Left renal cortex interstitium (tissue), 4 donors: ENCODE data around the gene GJC1. TPM values are rescaled to one million over a fixed set of nuclear protein-coding genes. Genes with fewer than 3 reads are reported as not detected.

ENCODE experiments used
- DNase-seq, 4 donors: peaks; one replicate each; pipeline ENCODE4 v3.0.0-alpha.2; 2013; ENCODE audit warnings: low read depth in 4 of 4, low spot score in 2 of 4, missing footprints in 1 of 4
- polyA plus RNA-seq, 4 donors: library from polyadenylated mRNA; unstranded; fragments of 120-200 nt; gene quantifications; one replicate each; pipeline ENCODE4 v1.2.1, GENCODE V29; 2013; ENCODE audit not compliant: insufficient read length in 4 of 4

Gene GJC1
- polyA plus RNA-seq, 4 donors, result 21.4 to 27.1 (median 23.8) TPM

- DNase-seq, result no peak
Observed at GRCh38 chr17:44804302-44805089, 25.6 kb downstream of the GJC1 start.

- no peak for DNase-seq
Observed at GRCh38 chr17:44801880-44802279, 28.2 kb downstream of the GJC1 start.

GRCh38 chr17:44798356-44798755 lies 31.7 kb downstream of the GJC1 start:
- DNase-seq, result no peak

GRCh38 chr17:44797802-44798201 lies 32.3 kb downstream of the GJC1 start:
- no peak for DNase-seq

DNA sequence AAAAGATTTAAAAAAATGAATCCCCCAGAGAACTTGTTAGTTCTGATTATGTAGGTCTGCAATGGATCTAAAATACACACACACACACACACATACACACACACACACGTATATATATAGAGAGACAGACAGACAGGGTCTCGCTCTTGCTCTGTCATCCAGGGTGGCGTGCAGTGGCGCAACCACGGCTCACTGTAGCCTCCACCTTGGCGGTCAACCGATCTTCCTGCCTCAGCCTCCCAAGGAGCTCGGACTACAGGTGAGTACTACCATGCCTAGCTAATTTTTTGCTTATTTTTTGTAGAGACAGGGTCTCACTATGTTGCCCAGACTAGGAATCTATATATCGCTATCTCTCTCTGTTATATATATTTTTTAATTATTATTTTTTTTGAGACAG lies 33.4 kb downstream of the GJC1 start:
- DNase-seq, result no peak

DNA sequence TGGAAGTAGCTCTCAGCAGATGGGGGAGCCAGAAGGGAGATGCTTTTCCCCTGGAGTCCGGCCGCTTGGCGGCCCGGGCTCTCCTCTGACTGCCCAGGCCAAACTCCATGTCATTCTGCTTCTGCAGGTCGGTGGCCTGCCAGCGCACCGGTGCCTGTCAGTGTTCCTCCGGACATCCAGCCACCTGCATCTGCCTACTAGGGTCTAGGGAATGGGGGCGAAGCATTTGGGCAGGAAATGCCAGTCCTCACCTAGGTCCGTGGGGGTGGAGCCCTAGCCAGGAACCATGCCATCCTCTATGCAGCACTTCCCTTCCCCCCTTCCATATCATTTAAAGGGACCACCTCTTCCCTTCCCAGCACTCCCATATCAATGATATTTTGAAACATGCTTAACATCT lies 34.2 kb downstream of the GJC1 start:
- DNase-seq, result no peak

DNA sequence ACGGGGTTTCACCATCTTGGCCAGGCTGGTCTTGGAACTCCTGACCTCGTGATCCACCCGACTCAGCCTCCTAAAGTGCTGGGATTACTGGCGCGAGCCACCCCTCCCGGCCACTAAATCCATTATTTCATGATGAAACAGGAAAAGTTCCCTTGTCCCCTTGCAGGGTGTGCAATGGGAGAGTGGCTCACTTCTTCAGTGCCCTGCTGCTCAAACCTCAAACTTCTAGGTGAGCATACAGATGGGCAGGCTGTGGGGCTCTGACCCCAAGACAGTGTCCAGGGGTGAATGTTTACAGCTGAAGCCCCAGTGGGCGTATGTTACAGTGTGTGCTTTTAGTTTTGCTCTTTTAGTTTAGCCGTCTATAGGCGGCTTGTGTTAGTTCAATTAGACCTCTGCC lies 34.7 kb downstream of the GJC1 start:
- no peak for DNase-seq

GRCh38 chr17:44794851-44795413 lies 35.2 kb downstream of the GJC1 start:
- no peak for DNase-seq

- no peak for DNase-seq
Observed at GRCh38 chr17:44793885-44794842, 35.9 kb downstream of the GJC1 start.

GRCh38 chr17:44792276-44792675 lies 37.8 kb downstream of the GJC1 start:
- no peak for DNase-seq

DNA sequence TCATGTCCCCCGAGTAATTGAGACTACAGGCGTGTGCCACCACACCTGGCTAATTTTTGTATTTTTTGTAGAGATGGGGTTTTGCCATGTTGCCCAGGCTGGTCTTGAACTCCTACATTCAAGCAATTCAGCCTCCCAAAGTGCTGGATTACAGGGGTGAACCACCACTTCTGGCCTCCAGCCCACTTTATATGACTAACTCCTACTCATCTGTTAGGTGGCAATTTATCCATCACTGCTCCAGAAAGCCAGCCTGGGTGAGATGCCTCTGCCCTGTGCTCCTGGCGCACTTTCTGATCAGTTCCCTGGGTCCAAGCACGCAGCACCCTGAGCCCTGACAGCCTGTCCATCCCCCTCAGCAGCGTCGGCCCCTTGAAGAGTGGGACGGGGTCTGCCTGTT lies 41.9 kb downstream of the GJC1 start:
- no peak for DNase-seq

GRCh38 chr17:44787271-44787940 lies 42.7 kb downstream of the GJC1 start:
- no peak for DNase-seq

DNA sequence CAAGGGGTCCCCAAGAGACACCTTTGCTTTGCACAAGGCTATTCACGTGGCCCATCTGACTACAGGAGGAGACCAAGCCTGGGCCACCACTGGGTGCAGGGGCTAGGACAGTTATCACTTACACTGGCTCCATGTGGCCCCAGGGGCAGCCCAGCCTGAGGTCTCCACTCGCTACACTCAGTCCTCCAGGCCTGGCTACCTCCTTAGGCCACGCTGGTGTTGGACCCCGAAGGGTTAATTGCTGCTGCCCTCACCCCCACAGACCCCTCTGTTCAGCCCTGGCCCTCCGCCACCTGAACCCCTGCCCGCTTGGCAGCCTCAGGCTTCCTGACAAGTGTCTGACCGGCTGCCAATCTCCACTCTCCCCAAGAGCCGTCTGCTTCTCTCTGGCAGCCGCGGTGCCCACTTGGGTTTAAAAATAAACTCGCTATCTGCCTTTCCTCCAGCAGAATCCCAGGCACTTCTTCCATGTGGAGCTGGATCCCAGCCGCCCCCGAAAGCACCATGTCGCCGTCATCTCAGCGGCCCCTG lies 43.5 kb downstream of the GJC1 start:
- DNase-seq, result no peak

GRCh38 chr17:44785921-44786320 lies 44.2 kb downstream of the GJC1 start:
- DNase-seq, result no peak

GRCh38 chr17:44782326-44782850 lies 47.7 kb downstream of the GJC1 start:
- DNase-seq, result no peak

DNA sequence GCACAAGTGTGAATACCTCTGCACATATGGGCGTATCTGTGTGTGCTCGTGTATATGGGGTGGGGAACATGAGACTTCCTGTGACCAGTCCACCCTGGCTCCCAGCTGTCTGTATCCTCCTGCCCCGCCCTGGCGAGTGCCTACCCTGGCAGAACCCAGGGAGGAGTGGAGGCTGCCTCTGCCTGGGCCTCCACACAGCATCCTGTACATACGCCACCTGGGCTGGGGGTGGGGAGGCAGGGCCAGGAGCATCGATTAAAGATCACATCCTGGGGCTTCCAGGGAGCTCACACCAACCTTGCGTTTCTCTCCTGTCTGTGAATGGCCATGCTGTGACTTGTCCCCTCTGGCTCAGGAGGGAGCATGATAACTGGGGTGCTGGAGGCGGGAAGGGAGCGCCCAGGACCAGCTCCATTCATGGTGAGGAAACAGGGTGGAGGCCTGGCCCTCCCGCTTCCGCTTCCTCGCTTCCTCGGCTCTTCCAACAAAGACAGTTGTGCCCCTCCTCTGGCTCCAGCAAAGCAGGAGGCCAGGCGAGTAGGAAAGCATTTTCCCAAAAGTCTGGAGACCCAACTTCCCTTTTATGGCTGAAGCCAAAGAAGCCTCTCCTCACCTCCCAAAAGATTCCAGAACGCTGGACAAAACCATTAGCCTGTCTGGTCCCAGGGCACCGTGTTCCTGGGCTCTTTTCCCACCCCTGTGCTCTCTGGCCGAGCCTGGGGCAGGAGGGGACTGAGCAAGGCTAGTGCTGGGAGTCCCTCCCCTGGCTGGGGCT lies 48.3 kb downstream of the GJC1 start:
- no peak for DNase-seq

DNA sequence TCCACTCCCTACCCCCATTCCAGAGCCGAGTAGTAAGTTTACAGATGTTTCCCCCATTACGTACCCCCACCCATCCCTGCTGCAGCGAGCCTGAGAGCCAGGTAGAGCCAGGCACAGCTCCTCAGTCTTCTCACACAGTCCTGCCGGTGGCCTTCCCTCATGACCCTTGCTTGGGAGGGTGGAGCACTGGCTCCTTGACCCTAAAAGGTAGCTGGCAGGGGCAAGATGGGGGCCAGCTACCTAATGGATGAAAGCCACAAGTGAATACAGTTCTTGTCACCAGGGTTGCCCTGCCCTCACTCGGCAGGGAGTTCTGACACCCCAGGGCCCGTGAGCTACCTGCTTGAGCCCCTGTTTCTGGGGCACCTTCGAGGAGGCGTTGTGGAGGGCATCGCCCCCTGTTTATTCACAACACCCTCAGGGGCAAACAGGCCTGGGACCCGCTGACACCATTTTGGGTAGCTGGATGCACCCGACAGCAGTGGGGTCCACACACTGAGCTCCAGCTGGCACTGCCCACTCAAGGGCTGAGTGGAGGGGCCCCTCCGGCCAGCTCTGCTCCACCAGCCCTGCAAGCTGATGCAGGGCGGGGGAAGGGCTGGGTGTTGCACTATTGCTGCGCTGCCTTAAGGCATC lies 49.1 kb downstream of the GJC1 start:
- no peak for DNase-seq

DNA sequence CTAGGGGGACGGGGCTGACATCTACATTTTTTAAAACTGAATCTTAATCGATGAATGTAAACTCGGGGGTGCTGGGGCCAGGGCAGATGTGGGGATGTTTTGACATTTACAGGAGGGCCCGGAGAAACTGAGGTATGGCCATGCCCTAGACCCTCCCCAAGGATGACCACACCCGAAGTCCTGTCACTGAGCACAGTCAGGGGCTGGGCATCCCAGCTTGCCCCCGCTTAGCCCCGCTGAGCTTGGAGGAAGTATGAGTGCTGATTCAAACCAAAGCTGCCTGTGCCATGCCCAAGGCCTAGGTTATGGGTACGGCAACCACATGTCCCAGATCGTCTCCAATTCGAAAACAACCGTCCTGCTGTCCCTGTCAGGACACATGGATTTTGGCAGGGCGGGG lies 49.9 kb downstream of the GJC1 start:
- DNase-seq, result no peak
